Tibial nerve (tissue), 3 donors: ENCODE data around the gene SULT1E1.

Experiments used
- POLR2A ChIP-seq, 2 donors: fragments of 450-650 bp; IDR thresholded peaks; one replicate each; pipeline ENCODE4 v1.6.1; 2017; ENCODE audit warnings: antibody characterized with exemption in 2 of 2, mild to moderate bottlenecking in 2 of 2, moderate library complexity in 2 of 2
- TF ChIP-seq, protein P1 (sequence below), 5 experiments: fragments of 200-600 bp in 3 of 5; fragments of 450-650 bp in 2 of 5; sonication (generic) in 3 of 5; IDR thresholded peaks; one replicate each; pipeline ENCODE4 v1.5.1; 2016 to 2019; ENCODE audit warnings: antibody characterized with exemption in 5 of 5, mild to moderate bottlenecking in 3 of 5, moderate library complexity in 2 of 5

GRCh38 chr4:69811166-69811565 lies 48.8 kb downstream of the SULT1E1 start:
- TF ChIP-seq, protein P1, sequence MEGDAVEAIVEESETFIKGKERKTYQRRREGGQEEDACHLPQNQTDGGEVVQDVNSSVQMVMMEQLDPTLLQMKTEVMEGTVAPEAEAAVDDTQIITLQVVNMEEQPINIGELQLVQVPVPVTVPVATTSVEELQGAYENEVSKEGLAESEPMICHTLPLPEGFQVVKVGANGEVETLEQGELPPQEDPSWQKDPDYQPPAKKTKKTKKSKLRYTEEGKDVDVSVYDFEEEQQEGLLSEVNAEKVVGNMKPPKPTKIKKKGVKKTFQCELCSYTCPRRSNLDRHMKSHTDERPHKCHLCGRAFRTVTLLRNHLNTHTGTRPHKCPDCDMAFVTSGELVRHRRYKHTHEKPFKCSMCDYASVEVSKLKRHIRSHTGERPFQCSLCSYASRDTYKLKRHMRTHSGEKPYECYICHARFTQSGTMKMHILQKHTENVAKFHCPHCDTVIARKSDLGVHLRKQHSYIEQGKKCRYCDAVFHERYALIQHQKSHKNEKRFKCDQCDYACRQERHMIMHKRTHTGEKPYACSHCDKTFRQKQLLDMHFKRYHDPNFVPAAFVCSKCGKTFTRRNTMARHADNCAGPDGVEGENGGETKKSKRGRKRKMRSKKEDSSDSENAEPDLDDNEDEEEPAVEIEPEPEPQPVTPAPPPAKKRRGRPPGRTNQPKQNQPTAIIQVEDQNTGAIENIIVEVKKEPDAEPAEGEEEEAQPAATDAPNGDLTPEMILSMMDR (IDR thresholded peaks at IDR 0.05), result no peak
- TF ChIP-seq POLR2A (IDR thresholded peaks at IDR 0.05), result no peak
